AML-193 (cell line): ENCODE measurements around the gene RELN.
"Not testable (repeated sequence)": the region's sequence is repeated elsewhere in the genome, so short reads cannot be mapped to it uniquely, and the experiment has no call there.

Experiments
- DNase-seq, 2 experiments: peaks; one replicate each; lab custom pipeline; 2025; lab: John Stamatoyannopoulos, UW

Gene RELN

GRCh38 chr7:103784646-103785286, 204.7 kb downstream of the RELN start:
- no peak for DNase-seq

GRCh38 chr7:103781409-103781808, 208.0 kb downstream of the RELN start:
- no peak for DNase-seq

GRCh38 chr7:103780561-103780960, 208.9 kb downstream of the RELN start:
- DNase-seq: not testable (repeated sequence)

GRCh38 chr7:103777440-103777839, 212.0 kb downstream of the RELN start:
- no peak for DNase-seq

- DNase-seq: no peak
Observed at GRCh38 chr7:103773726-103774125, 215.7 kb downstream of the RELN start.

GRCh38 chr7:103772171-103772773, 217.2 kb downstream of the RELN start:
- DNase-seq: no peak

GRCh38 chr7:103771294-103771693, 218.2 kb downstream of the RELN start:
- no peak for DNase-seq

GRCh38 chr7:103766660-103767059, 222.8 kb downstream of the RELN start:
- DNase-seq: no peak

- no peak for DNase-seq
Observed at GRCh38 chr7:103765901-103766300, 223.6 kb downstream of the RELN start.

GRCh38 chr7:103764901-103765300, 224.6 kb downstream of the RELN start:
- DNase-seq: no peak

- DNase-seq: no peak
Observed at GRCh38 chr7:103762877-103763276, 226.6 kb downstream of the RELN start.

GRCh38 chr7:103762065-103762760, 227.2 kb downstream of the RELN start:
- no peak for DNase-seq

- no peak for DNase-seq
Observed at GRCh38 chr7:103752995-103753394, 236.5 kb downstream of the RELN start.

GRCh38 chr7:103751311-103751880, 238.1 kb downstream of the RELN start:
- DNase-seq: no peak

- no peak for DNase-seq
Observed at GRCh38 chr7:103748680-103749079, 240.8 kb downstream of the RELN start.

GRCh38 chr7:103735377-103735776, 254.1 kb downstream of the RELN start:
- no peak for DNase-seq

- no peak for DNase-seq
Observed at GRCh38 chr7:103731169-103731568, 258.3 kb downstream of the RELN start.

- no peak for DNase-seq
Observed at GRCh38 chr7:103729026-103729425, 260.4 kb downstream of the RELN start.

GRCh38 chr7:103727982-103728610, 261.4 kb downstream of the RELN start:
- no peak for DNase-seq

GRCh38 chr7:103719070-103719469, 270.4 kb downstream of the RELN start:
- no peak for DNase-seq

- DNase-seq: no peak
Observed at GRCh38 chr7:103718482-103719061, 270.9 kb downstream of the RELN start.

GRCh38 chr7:103717574-103717973, 271.9 kb downstream of the RELN start:
- no peak for DNase-seq
